GM21423 (cell line): ENCODE data around the gene GPATCH2L.
A peak's percentile ranks its signal among the peaks of the same experiment; 100 is the strongest.

Experiments used
- ATAC-seq: cut with Tn5 transposase; IDR thresholded peaks from one replicate; pipeline ENCODE4 v1.9.1; 2021; ENCODE audit warnings: mild to moderate bottlenecking, moderate library complexity; ENCODE audit not compliant: unreplicated experiment

Gene GPATCH2L

DNA sequence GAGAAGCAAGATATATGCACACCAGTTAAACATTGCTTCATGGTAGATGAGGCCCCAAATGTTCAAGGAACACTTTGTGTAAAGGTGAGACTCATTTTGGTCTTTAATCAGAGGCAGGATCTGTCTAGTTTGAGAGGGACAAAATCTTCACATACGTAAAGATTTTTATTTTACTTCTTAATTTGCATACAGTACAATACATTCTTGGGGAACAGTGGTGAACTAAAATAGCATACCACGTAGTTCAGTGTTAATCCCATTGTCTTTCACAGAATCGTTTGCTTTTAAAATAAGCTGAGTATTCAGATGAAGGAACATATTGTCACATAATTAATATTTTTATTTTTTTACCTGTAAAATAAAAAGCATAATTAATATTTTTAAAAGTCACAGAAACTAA lies 43.3 kb downstream of the GPATCH2L start:
- no peak for ATAC-seq

DNA sequence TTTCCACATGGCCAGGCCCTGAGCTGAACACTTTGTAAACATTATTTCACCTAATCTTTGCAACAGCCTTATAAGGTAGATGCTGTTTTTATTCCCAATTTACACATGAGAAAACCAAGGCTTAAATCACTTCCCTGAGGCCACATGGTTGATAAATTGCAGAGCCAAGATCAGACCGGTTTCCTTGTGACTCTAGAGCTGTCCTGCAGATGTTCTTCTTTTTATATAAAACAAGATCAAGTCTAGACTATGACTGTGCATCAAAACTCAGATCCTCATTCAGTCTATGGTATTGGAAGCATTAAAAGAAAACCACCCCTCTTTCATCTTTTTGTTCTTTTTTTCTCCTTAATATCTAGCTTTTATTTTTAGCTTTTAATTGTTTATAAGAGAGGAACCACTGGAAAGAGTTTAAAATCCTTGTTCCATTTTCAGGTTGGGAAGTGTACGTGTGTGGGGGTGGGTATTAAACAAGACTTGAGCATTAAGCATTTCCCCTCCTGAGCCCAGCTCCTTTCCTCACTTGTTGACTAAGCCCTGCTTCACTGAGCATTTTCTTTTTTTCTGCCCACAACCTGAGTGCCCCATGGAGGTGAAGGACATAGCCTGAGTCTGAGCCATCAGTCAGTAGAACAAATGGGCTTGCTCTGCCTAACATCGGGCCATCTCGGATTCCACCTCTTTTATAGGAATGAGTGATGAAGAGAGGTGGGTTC lies 45.4 kb downstream of the GPATCH2L start:
- no peak for ATAC-seq

DNA sequence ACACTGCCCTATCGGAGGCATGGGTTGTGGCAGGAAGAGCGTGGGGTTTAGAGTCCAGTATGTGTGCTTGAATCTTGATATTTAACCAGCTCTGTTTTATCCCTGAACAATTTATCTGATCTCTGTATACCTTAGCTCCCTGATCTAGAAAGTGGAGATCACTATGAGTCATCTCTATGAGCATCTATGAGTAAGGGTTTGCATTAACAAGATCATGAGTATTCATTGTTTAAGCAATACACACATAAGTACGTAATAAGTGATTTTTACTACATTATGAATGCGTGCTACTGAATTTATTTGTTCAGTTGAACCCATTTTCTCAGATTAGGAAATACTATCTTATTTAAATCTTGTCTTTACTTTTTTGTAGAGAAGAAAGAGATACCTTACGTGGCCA lies 49.4 kb downstream of the GPATCH2L start:
- ATAC-seq: no peak

DNA sequence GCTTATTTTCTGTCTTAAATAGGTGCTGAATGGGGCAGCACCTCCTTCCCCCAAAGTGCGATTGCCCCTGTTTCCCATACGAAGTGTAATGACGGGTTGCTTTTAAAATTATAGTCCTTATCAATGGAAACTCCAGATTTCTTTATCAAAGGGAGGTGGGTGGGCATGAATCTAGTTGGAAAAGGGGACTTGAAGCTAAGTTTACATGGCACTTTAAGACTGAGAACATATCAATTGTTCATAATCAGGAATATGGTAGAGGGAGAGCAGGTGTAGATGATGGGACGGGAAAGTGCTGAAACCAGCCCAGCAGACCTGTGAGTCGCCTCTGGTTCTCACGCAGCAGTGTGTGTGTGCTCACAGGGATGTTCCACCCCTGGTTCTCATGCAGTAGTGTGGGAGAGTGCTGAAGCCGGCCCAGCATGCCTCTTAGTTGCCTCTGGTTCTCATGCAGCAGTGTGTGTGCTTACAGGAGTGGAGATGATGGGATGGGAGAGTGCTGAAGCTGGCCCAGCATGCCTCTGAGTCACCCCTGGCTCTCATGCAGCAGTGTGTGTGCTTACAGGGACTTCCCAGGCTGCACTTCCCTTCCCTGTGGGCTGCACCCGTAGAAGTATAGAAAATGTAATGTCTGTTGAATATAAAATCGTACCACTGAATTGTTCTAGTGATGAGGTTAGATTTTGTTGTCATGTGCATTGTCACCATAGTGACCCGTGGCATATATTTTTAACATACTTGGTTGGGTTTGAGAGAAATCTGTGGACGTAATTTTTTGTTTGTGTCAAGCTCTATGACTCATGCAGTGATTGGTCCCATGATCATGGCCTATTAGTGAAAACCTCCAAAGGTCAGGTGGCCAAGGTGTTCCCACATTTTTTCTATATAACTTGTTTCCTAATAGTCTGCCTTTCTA lies 51.6 kb downstream of the GPATCH2L start:
- ATAC-seq: peak; percentile 78

DNA sequence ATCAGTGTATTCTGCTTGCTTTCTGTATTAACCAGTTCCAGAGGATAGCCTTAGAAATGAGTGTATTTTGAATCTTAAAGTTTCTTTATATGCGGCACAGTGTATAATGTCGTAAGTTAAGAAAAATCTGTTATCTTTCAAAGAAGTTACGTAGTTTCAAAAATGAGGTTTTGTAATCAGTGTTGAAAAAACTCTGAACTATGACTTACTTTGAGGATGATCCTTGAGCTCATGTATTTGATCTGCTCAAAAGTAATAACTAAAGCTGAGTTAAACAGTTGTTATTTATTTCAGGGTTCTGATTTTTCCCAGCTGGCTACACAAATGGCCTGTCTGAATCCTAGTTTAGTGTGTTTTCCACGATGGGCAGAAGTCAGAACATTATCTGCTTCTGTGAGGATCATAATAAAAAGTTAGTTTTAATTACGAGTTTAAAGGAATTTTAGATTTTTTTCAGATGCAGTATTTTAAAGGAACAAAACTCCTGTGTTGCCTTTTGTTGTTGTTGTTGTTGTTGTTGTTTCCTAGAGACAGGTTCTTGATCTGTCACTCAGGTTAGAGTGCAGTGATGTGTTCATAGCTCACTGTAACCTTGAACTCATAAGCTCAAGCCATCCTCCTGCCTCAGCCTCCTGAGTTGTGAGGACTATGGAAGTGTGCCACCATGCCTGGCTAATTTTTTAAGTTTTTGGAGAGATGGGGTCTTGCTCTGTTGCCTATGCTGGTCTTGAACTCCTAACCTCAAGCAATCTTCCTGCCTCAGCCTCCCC lies 52.9 kb downstream of the GPATCH2L start:
- ATAC-seq: no peak

DNA sequence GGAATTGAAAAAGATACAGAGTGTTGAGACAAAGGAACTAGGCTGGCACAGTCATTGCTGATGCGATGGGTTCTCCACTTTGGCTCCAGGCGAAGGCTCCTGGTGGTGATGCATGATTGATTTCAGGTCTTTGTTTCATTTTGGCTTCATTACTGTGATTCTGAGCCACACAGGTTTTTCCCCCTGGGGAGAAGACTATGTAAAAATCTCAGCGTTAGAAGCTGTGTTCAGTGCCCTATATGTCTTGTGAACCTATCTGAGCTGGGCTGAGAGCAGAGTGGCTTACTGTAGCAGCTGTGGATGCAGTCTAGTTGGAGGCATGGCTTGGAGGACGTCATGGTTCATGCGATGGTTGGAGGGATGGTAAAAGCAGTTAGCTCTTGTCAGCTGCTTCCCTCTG lies 54.0 kb downstream of the GPATCH2L start:
- no peak for ATAC-seq

DNA sequence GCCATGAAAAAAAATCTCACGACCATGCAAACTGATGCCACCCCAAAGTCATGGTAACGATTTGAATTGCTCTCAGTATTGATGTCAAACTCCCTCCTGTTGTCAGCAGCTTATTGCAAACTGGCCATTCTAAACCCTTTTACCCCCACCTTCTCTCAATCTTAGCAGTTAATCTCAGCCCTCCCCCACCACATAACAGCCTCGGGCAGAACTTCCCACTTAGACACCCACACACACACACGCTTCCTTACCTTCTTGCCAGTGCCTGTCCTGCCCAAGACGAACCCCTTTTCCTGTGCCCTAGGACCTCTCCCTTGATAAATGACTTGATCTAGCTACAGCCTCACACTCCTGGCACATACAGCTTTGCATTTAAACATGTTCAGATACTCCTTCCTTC lies 56.6 kb downstream of the GPATCH2L start:
- ATAC-seq: no peak

DNA sequence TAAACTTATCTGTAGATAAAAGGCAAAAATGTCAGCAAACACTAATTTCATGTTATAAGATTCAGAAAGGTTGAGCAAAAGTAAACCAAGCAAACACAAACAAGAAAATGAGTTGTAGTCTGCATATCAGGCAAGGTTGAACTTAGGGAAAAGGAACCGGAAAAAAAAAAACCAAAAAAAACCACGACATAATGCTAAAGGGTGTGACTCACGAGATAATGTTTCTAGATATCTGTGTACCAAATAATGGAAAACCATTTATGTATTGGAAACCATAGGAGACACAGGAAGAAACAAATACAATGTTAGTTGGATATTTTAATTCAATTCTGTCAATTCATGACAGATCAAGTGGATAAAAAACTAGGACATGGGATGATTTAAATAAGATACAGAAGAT lies 60.5 kb downstream of the GPATCH2L start:
- ATAC-seq: no peak

DNA sequence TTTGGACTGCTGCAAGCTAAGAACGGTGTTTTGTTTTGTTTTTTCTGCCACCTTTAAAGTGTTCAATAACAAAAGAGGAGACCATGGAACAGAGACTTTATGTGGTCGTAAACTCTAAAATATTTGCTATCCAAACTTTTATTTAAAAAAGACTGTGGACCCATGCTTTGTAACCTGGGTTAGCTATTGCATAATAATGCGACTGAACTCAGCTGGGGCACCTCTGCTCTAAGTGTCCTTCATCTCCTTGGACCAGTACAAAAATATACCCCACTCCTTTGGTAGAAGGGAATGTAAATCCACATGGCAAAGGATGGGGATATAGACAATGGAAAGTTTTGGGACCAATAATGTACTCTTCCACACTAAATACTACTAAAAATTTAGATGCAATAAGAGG lies 65.5 kb downstream of the GPATCH2L start:
- no peak for ATAC-seq

DNA sequence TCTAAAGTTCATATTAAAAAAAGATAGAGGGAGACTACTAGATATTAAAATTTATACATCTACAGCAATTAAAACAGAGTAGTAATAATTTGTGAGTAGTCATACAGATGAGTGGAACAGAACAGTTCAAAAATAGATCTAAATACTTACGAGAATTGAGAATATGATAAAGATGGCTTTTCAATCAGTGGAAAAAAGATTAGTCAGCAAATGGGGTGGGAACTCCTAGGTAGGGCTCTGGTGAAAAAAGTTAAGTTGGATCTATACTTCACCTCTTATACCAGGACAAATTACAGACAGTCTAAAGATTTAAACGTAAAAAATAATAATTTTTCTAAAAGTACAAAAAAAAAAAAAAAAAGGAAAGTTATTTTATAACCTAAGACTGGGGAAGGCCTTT lies 66.9 kb downstream of the GPATCH2L start:
- no peak for ATAC-seq

DNA sequence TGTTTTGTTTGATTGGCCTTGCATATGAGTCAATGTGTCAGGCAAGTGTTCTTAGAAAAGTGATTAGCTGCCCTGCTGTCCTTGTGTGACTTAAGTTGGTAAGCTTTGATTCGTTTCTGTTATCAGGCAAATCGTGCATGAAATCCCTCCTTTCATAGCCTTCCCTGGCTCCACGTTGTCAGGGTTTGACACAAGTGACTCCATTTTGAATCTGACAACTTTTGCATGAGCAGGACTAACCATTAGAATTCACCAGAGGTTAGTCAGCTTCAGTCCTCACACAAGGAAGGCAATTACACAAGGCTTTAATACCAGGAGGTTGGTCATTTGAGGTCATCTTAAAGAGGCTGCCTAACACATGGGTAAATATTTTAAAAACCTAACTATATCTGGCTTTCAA lies 68.2 kb downstream of the GPATCH2L start:
- ATAC-seq: no peak

DNA sequence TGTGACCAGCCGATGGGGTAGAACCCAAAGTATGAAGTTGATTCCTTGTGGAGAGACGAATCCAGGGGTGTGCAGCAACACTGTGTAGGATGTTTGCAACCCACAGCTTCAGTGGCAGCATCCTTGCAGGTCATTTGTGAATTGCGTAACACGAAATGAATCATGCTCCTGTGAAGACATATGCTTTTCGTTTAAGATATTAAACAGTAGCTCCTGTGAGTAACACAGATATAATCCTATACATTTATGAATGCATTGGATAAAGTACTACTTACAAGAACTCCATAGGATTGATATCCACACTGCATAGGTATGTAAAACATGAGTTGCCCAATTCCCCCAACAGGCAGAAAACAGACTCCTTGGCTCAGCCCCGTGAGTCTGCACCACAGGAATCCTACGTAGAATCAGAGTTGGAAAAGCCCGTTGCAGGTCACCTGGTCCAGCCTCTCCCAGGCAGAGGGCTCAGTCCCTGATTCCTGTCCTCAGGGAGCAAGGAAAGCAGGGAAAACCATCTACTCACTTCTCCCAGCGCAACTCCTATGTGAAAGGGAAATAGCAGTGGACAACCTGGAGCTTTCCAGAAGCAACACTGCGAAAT lies 75.8 kb downstream of the GPATCH2L start:
- no peak for ATAC-seq

DNA sequence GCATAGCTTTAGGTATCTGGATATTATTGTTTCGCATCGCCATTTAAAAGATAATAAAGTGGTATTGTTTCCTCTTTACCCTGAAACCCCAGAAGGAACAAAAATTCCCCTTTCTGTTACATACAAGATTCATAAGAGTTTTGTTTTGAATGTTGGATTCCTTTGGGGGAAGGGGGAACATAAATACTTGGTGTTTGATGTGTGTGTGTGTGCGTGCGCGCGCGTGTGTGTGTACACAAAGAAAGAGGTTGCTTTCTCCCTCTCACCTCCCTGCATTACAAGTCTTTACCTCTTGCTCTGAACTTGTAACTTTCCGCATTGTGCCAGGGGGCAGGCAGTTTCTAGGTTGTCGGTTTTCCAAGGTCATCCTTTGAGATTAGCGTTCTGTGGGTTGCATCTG lies 76.4 kb downstream of the GPATCH2L start:
- ATAC-seq: no peak

DNA sequence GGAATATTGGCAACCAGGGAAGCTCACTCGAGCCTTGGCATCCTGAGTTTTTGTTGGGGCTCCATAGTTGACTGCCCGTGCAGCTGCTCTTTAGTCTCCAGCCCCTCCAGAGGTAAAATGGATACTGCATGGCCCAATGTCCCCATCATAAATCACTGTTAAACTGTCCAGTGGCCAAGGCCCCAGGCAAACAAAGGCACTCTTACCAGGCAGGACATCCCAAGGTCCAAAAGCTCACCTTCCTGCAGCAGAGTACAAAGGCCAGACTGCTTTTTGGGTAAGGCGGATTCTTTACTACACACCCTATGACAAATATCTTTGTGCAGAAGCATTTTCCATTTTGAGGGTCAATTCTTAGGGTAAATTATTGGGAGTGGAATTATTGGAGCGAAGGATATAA lies 81.1 kb downstream of the GPATCH2L start:
- no peak for ATAC-seq

DNA sequence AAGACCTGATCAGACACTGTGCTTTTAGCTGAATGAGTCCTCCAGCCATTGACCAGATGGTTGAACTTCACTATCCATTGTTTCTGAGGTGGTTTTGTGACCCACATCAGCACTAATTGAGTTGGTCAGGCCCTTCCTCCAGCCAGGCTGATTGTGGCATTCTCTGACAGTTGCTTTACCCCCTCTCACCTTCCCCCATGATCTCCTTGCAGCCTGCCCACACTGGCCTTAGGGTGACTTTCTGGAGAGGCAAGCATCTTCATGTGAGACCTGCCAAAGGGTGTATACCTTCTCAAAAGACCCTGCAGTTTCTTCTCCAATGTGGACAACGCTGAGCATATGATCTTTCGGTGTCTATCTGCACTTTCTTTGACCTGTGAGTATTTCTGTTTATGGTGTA lies 83.9 kb downstream of the GPATCH2L start:
- peak; percentile 11 for ATAC-seq

DNA sequence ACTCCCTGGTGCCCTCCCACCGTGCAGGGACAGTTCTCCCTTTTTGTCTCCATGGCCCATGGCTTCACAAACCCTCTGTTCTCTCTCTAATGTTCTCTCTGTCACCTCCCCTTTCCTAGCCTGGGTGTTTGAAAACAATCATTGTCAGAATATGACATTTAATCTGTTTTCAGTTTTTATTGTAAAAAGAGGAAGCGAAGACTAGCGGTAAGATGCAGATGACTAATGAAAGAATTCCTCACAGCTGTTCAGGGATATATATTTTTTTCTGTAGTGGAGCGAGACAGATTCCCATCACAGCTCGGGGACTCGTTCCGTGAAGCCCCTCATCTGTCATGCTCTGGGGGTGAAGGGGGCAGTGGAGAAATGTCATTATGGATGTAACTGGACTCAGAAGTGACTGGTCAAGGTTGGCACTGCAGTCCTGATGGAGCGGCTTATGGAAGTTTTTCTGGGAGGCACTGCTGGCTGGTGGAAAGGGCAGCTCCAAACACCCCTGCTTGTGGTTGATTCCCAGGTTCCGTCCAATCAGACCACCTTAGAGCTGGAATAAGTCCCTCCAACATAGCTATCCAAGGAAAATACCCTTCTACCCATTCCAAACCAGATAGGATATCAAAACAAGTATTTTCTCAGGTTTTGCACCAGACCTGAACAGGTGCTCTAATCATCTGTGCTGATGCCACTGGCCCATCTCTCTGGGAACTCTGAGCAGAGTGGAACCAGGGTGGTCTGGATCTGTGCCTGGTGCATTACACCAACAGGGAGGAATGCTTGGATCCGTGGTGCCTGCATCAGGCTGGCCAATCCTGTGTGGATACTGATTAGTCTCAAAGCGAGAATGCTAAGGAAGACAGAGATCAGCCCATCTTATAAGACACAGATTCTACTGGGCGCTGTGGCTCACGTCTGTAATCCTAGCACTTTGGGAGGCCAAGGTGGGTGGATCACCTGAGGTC lies 84.7 kb downstream of the GPATCH2L start:
- ATAC-seq: peak; percentile 76

DNA sequence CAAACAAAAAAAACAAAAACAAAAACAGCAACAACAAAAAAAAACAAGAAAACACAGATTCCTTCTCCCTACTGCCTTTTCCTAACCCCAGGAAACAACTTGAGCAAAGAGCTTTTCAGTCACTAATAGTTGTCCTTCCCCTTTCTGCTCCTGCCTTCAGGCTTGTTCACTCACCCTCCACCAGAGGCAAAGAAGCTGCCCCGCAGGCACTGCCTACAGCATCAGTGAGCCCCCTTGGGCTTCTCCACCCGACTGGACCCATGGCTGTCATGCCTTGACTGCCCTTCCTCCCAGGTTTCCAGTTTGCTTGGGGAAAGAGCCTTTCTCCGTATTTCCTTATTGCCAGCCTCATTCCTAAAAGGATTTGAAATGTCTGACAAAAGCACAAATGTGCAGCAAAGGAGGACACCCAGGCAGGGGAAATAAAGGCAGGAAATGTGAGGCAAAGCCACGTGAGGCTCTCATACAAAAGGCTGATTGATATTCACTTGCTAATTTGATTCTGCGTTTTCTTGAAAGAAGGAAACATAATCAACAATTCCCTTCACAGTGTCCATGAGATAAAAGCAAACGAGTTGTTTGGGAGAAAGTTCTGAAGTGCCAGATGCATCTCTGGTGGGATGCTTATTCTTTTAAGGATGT lies 85.7 kb downstream of the GPATCH2L start:
- ATAC-seq: no peak

DNA sequence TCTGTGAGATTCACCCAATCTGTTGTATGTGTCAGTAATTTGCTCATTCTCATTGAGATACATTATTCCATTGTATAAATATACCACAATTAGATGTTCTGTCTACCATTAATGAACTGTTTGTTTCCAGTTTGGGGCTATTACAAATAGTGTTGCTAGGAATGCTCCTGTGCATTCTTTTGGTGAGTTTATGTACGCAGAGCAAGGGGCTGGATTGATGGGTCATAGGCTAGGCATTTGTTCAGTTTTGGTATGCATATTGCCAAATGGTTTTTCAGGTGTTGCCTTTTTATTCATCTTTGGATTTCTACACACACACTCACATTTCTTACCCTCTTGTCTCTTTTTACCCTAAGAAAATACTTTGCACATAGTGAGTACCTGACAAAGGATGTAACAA lies 93.4 kb downstream of the GPATCH2L start:
- no peak for ATAC-seq

DNA sequence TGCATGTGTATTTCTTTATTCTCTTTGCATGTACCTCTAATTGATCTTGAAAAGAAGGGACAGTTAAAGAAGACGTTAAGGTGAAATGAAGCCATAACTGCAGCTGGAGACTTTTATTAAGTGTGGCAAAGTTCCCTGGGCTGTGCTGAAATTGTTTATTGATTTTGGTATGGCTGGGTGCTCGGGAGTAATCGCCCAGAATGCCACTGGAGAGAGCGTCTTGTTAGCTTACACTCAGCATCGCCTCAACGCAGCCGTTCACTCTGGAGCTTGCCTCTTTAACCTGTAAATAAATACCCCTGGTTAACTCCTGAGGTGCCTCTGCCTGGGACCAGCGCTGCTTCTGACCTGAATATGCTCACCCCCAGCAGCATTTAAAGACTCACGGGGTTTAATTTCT lies 98.6 kb downstream of the GPATCH2L start:
- ATAC-seq: no peak

DNA sequence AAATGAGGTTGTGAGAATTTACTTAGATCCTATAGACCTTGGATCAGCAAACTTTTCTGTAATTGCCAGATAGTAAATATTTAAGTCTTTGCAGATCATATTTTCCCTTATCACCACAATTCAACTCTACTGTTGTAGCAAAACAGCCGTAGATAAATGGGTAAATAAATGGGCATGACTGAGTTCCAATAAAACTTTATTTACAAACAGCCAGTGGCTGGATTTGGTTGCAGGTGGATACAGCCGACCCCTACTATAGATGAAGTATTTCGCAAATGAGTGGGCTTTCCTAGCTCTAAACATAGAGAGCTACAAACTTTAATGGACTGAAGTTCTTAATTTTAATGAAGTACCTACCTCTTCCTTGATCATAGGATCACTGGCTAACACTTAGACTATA lies 100.7 kb downstream of the GPATCH2L start:
- no peak for ATAC-seq
